ENCODE measurements around the gene KCNJ16.

KCNJ16 gene

GRCh38 chr17:70128727-70129238 lies 53.8 kb downstream of the KCNJ16 start:
- DNase-seq (ENCODE audit: low read depth in 2 of 2) = no peak

- no peak for DNase-seq (ENCODE audit: low read depth in 2 of 2)
Observed at GRCh38 chr17:70130289-70130688, 55.3 kb downstream of the KCNJ16 start.

- no peak for DNase-seq (ENCODE audit: low read depth in 2 of 2)
Observed at GRCh38 chr17:70132505-70132904, 57.5 kb downstream of the KCNJ16 start.

- no peak for DNase-seq (ENCODE audit: low read depth in 2 of 2)
Observed at GRCh38 chr17:70134042-70134441, 59.0 kb downstream of the KCNJ16 start.

GRCh38 chr17:70134777-70135176 lies 59.8 kb downstream of the KCNJ16 start:
- no peak for DNase-seq (ENCODE audit: low read depth in 2 of 2)

- no peak for DNase-seq (ENCODE audit: low read depth in 2 of 2)
Observed at GRCh38 chr17:70136131-70136530, 61.1 kb downstream of the KCNJ16 start.

- DNase-seq (ENCODE audit: low read depth in 2 of 2) = no peak
Observed at GRCh38 chr17:70137451-70138230, 62.6 kb downstream of the KCNJ16 start.

- DNase-seq (ENCODE audit: low read depth in 2 of 2) = no peak
Observed at GRCh38 chr17:70138291-70138865, 63.4 kb downstream of the KCNJ16 start.

- no peak for DNase-seq (ENCODE audit: low read depth in 2 of 2)
Observed at GRCh38 chr17:70139449-70139993, 64.5 kb downstream of the KCNJ16 start.

- no peak for DNase-seq (ENCODE audit: low read depth in 2 of 2)
Observed at GRCh38 chr17:70144260-70144846, 69.3 kb downstream of the KCNJ16 start.

- DNase-seq (ENCODE audit: low read depth in 2 of 2) = no peak
Observed at GRCh38 chr17:70153210-70153609, 78.2 kb downstream of the KCNJ16 start.

- DNase-seq (ENCODE audit: low read depth in 2 of 2) = no peak
Observed at GRCh38 chr17:70157151-70157550, 82.1 kb downstream of the KCNJ16 start.

GRCh38 chr17:70158180-70158579 lies 83.2 kb downstream of the KCNJ16 start:
- no peak for DNase-seq (ENCODE audit: low read depth in 2 of 2)

- DNase-seq (ENCODE audit: low read depth in 2 of 2) = no peak
Observed at GRCh38 chr17:70158591-70158990, 83.6 kb downstream of the KCNJ16 start.

- no peak for DNase-seq (ENCODE audit: low read depth in 2 of 2)
Observed at GRCh38 chr17:70159980-70160379, 85.0 kb downstream of the KCNJ16 start.

- DNase-seq (ENCODE audit: low read depth in 2 of 2) = no peak
Observed at GRCh38 chr17:70161519-70161918, 86.5 kb downstream of the KCNJ16 start.

- no peak for DNase-seq (ENCODE audit: low read depth in 2 of 2)
Observed at GRCh38 chr17:70165383-70165782, 90.4 kb downstream of the KCNJ16 start.

- no peak for DNase-seq (ENCODE audit: low read depth in 2 of 2)
Observed at GRCh38 chr17:70166615-70167014, 91.6 kb downstream of the KCNJ16 start.

- DNase-seq (ENCODE audit: low read depth in 2 of 2) = no peak
Observed at GRCh38 chr17:70168044-70168976, 93.3 kb downstream of the KCNJ16 start.

- peak; percentile 0 to 1 for DNase-seq (ENCODE audit: low read depth in 2 of 2)
Observed at GRCh38 chr17:70168977-70169708, 94.1 kb downstream of the KCNJ16 start, which contains the start of gene KCNJ2. KCNJ2 (plus strand) TSS chr17:70169532; CDS start chr17:70175040, 5,508 bp downstream.
